SK-N-MC (cell line): ENCODE data around the gene MED7.

Source experiments
- EZH2 ChIP-seq: fragments of 200-600 bp; sonication (generic); IDR thresholded peaks from one replicate; pipeline ENCODE4 v1.6.1; 2017; ENCODE audit warnings: antibody characterized with exemption
- POLR2AphosphoS5 ChIP-seq: IDR thresholded peaks from 2 replicates; pipeline ENCODE4 v1.6.1; 2012; ENCODE audit warnings: mild to moderate bottlenecking, low read depth, low read length, borderline replicate concordance

GRCh38 chr5:157187046-157187754 lies 44.5 kb upstream of the MED7 start:
- TF ChIP-seq POLR2AphosphoS5 (no peak), EZH2 (no peak)
